ENCODE data around the gene SYNDIG1L.

DNA sequence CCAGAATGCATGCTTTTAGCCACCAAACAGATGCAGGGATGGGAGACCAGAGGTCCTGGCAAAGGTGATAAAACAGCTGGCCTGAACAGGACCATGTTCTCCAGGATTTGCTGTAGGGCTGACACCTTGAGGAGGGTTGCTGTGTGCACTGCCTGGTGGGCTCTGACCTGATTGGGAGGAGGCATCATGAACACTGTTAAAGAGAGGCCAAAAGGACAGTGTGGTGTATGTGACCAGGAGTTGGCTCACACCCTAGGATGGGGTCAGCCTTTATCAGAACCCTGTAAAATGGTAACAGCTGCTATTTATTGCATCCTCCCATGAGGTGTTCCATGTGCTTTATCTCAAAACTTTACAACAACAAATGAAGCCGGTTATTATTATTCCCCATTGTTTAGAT, 8.8 kb downstream of the SYNDIG1L start:
- TF ChIP-seq ERF (CRISPR knock-in tag; IDR thresholded peaks at IDR 0.05) (no peak), KAT7 (CRISPR knock-in tag; IDR thresholded peaks at IDR 0.05; ENCODE audit: borderline replicate concordance) (no peak), POLR2A (conservative IDR thresholded peaks at IDR 0.05) (no peak), OTX1 (CRISPR knock-in tag; IDR thresholded peaks at IDR 0.05) (no peak), ETV5 (CRISPR knock-in tag; IDR thresholded peaks at IDR 0.05; ENCODE audit: low read depth) (no peak), ZSCAN29 (IDR thresholded peaks at IDR 0.05) (no peak), CBX2 (IDR thresholded peaks at IDR 0.05; ENCODE audit: insufficient read depth, low read length, poor library complexity, severe bottlenecking) (no peak), SIRT6 (IDR thresholded peaks at IDR 0.05; ENCODE audit: low read depth, low read length) (no peak), NRF1 (conservative IDR thresholded peaks at IDR 0.05 in 1 of 2, IDR thresholded peaks at IDR 0.05 in 1 of 2) (no peak), KAT8 (IDR thresholded peaks at IDR 0.05; ENCODE audit: low read depth) (no peak), LEF1 (IDR thresholded peaks at IDR 0.05) (no peak), ZFX (CRISPR knock-in tag; IDR thresholded peaks at IDR 0.05) (no peak), MTF1 (CRISPR knock-in tag; IDR thresholded peaks at IDR 0.05; ENCODE audit: borderline replicate concordance) (no peak)
- TF ChIP-seq, protein P1, sequence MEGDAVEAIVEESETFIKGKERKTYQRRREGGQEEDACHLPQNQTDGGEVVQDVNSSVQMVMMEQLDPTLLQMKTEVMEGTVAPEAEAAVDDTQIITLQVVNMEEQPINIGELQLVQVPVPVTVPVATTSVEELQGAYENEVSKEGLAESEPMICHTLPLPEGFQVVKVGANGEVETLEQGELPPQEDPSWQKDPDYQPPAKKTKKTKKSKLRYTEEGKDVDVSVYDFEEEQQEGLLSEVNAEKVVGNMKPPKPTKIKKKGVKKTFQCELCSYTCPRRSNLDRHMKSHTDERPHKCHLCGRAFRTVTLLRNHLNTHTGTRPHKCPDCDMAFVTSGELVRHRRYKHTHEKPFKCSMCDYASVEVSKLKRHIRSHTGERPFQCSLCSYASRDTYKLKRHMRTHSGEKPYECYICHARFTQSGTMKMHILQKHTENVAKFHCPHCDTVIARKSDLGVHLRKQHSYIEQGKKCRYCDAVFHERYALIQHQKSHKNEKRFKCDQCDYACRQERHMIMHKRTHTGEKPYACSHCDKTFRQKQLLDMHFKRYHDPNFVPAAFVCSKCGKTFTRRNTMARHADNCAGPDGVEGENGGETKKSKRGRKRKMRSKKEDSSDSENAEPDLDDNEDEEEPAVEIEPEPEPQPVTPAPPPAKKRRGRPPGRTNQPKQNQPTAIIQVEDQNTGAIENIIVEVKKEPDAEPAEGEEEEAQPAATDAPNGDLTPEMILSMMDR (IDR thresholded peaks at IDR 0.05 in 2 of 3, conservative IDR thresholded peaks at IDR 0.05 in 1 of 3; ENCODE audit: insufficient read depth in 2 of 3, low read depth in 1 of 3, low read length in 3 of 3), result no peak

All from K562 (cell line).